Activated T-cell treated with anti-CD3 and anti-CD28 coated beads, Interleukin-2, amount 50 U/mL, for 72 hours (primary cell): Measurements from ENCODE around the gene YWHAQ. TPM values are rescaled to one million over a fixed set of nuclear protein-coding genes. Genes with fewer than 3 reads are reported as not detected.
"Not testable (repeated sequence)": the region's sequence is repeated elsewhere in the genome, so short reads cannot be mapped to it uniquely, and the experiment has no call there.

Experiments used
- ATAC-seq, 2 donors: fragments of 150-1000 bp; cut with Tn5 transposase; replicated peaks in 1 of 2; 2 replicates each; pipeline ENCODE4 v1.10.0; 2021; ENCODE audit warnings: moderate library complexity in 2 of 2, mild to moderate bottlenecking in 1 of 2
- DNase-seq, 2 donors: peaks; one replicate each; pipeline ENCODE4 v3.0.0; 2021 to 2022; ENCODE audit warnings: mixed read lengths in 1 of 2
- H3K27ac Mint-ChIP-seq: one replicate; pipeline ENCODE4 v1.8.0; 2022; ENCODE audit warnings: mild to moderate bottlenecking, moderate library complexity, mixed read lengths
- H3K27me3 Mint-ChIP-seq: one replicate; pipeline ENCODE4 v1.8.0; 2022; ENCODE audit warnings: low read depth, mixed read lengths
- H3K36me3 Mint-ChIP-seq, 2 donors: one replicate each; pipeline ENCODE4 v1.8.0; 2022; ENCODE audit warnings: mixed read lengths in 2 of 2, mild to moderate bottlenecking in 1 of 2; ENCODE audit not compliant: insufficient read depth in 2 of 2
- H3K4me1 Mint-ChIP-seq: one replicate; pipeline ENCODE4 v1.8.0; 2022; ENCODE audit warnings: low read depth, mixed read lengths
- H3K4me3 Mint-ChIP-seq, 2 donors: one replicate each; pipeline ENCODE4 v1.8.0; 2022; ENCODE audit warnings: mild to moderate bottlenecking in 2 of 2, mixed read lengths in 2 of 2, moderate library complexity in 2 of 2
- H3K9me3 Mint-ChIP-seq, 2 donors: one replicate each; pipeline ENCODE4 v1.8.0; 2022; ENCODE audit warnings: mixed read lengths in 2 of 2
- total RNA-seq, 2 donors: library from RNA; stranded (reverse); gene quantifications; one replicate each; pipeline ENCODE4 v1.2.3, GENCODE V29; 2022

Gene YWHAQ
- total RNA-seq, 2 donors from 2014 or later: 207 to 251 TPM

DNA sequence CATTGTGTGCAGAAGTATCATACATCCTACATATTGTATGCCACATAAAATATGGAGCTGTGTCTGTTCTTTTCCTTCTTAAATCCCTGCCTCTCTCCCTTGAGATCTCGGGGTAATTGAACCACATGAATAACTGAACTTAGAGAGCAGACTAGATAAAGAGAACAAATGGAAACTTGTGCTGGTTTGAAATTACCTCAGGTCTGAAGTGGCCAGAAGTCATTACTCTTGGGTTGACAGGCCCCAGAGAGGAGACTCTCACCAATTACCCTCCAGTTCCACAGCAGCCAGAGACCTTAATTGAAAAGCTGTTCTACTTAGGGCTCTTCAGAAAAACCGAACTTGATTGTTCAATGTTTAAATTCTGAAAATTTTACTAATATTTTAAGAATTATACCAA lies 70.2 kb downstream of the YWHAQ start:
- ATAC-seq (no peak), DNase-seq (no peak)
- no peaks in the 10 kb centered on the region for H3K9me3 Mint-ChIP-seq
- H3K27me3 Mint-ChIP-seq: no peaks in the 10 kb centered on the region
- no peak overlapping the region for H3K27ac Mint-ChIP-seq
- no peak overlapping the region for H3K4me3 Mint-ChIP-seq
- peaks cover 11% of the 10 kb centered on the region for H3K4me1 Mint-ChIP-seq
- peaks cover 2 to 5% of the 10 kb centered on the region in 2 donors for H3K36me3 Mint-ChIP-seq

DNA sequence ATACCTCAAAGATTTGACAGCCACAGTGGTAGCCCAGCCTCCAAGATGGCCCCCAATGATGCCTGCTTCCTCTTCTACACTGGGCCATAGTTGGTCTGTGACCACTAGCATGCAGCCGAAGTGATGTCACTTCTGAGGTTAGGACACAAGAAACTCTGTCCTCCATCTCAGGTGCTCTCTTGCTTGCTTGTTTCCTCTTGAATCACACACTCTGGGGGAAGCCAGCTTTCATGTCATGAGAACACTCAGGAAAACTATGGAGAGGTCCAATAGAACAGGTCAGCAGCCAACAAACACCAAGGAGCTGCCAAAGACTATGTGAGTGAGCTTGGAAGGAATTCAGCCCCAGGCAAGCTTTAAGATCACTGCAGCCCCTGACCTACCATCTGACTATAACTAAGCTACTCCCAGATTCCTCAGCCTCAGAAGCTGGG lies 71.8 kb downstream of the YWHAQ start:
- no peaks in the 10 kb centered on the region for H3K27me3 Mint-ChIP-seq
- peaks cover 16% of the 10 kb centered on the region for H3K4me1 Mint-ChIP-seq
- DNase-seq (no peak), ATAC-seq (no peak)
- no peak overlapping the region for H3K4me3 Mint-ChIP-seq
- no peaks in the 10 kb centered on the region for H3K9me3 Mint-ChIP-seq
- H3K36me3 Mint-ChIP-seq: peaks cover 4 to 8% of the 10 kb centered on the region in 2 donors
- H3K27ac Mint-ChIP-seq: no peak overlapping the region

DNA sequence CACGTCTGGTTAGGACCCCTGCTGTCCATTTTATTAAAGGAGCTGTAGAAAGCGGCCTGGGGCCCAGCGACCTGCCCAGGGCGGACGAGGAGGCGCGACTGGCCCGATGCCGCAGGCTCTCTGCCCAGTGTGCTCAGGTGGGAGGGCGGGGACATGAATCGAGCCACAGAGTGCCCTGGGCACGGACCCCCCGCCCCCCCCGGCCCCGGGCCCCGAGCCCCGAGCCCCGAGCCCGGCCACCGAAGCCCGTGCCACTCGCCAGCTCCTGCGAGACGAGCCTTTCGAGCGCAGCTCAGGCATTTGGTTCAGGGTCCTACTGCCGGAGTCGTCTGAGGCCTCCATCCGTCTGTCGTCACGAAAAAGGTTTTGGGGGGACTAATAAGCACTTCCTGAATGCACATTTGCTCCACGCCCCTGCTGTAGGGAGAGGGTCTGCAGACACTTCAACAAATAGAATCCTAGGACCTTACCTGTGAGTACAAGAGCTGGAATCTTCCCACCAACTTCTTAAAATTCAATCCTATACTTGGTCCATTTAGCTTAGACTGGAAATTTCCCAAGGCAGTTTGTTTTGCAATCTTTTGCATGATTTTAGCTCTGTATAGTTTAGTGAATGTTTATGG lies 74.6 kb downstream of the YWHAQ start:
- H3K27me3 Mint-ChIP-seq: no peaks in the 10 kb centered on the region
- no peaks in the 10 kb centered on the region for H3K9me3 Mint-ChIP-seq
- peaks cover 4 to 8% of the 10 kb centered on the region in 2 donors for H3K36me3 Mint-ChIP-seq
- peak overlapping the region; percentile 97 to 98 for H3K4me3 Mint-ChIP-seq
- peak overlapping the region; percentile 97 for H3K27ac Mint-ChIP-seq
- ATAC-seq (peak; percentile 2 to 31), DNase-seq (no peak)
- peaks cover 44% of the 10 kb centered on the region for H3K4me1 Mint-ChIP-seq

DNA sequence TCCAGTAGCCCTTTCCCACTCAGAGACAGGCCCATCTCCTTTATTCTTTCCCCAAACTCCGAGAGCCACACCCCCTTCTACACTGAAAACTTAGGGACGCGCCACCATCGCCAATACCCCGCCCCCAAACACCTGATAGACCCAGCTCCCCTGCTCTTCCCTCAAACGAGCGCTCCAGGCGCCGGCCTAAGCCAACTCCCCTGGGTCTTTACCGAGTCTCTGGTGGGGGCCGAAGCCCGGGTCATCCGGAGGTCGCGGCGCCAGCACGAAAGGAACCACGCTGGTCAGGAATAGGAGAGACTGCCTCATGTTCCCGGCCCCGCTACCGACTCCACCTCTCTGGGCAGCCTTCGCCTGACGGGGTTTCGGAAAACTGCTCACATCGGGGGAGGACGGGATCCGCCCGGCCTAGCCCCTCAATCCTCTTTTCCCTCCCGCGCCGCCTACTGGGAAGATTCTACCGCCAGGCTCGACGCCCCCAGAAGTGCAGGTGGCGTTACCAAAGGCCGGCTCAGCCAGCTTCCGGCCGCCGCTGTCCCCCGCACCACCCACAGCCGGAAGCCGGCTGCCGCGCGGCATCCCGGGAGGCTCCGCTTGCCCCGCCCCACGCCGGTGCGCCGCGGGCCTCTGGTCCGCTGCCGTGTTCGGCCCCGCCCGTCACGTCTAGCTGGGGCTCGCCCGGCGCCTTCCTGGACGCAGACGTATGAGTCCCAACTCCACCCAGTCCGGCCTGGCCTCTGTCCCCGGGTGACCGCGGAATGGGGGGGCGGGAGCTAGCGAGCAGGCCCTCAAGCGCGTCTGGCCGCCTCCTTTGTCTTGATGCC lies 75.3 kb downstream of the YWHAQ start, which contains the start of gene ADAM17:
TSS of gene ADAM17 (minus strand) at position 534 of the 824 bp plus-strand sequence. CDS start at position 309, 225 bp downstream.
- DNase-seq (peak; percentile 91 to 95), ATAC-seq (peak; percentile 89 to 94)
- H3K4me3 Mint-ChIP-seq: peak within 1 kb of the TSS; percentile 97 to 98
- peaks cover 4 to 8% of the 10 kb centered on the region in 2 donors for H3K36me3 Mint-ChIP-seq
- no peaks in the 10 kb centered on the region for H3K9me3 Mint-ChIP-seq
- peaks cover 49% of the 10 kb centered on the region for H3K4me1 Mint-ChIP-seq
- peak within 1 kb of the TSS; percentile 97 for H3K27ac Mint-ChIP-seq
- no peaks in the 10 kb centered on the region for H3K27me3 Mint-ChIP-seq

DNA sequence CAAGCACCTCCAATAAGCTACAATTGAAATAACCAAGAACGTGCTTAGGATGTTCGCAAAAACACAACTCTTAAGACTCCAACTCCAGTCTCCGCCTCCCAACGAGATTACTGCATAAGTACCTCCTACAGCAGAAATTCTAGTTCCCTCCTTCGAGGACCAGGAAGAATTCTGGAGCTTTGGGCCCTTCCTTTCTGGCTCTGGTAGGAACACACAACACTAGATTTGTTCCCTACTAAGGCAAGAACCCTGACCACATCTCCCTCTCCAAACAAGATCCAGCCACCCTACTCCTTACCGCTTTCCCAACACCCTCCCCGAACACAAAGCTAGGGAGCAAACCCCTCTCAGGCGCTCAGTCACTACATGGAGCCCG lies 75.9 kb downstream of the YWHAQ start:
- no peaks in the 10 kb centered on the region for H3K27me3 Mint-ChIP-seq
- DNase-seq: peak; percentile 32 to 38
- H3K27ac Mint-ChIP-seq: peak overlapping the region; percentile 93
- ATAC-seq: no peak
- H3K36me3 Mint-ChIP-seq: peaks cover 4 to 8% of the 10 kb centered on the region in 2 donors
- peak overlapping the region; percentile 97 to 98 for H3K4me3 Mint-ChIP-seq
- H3K9me3 Mint-ChIP-seq: no peaks in the 10 kb centered on the region
- peaks cover 50% of the 10 kb centered on the region for H3K4me1 Mint-ChIP-seq

DNA sequence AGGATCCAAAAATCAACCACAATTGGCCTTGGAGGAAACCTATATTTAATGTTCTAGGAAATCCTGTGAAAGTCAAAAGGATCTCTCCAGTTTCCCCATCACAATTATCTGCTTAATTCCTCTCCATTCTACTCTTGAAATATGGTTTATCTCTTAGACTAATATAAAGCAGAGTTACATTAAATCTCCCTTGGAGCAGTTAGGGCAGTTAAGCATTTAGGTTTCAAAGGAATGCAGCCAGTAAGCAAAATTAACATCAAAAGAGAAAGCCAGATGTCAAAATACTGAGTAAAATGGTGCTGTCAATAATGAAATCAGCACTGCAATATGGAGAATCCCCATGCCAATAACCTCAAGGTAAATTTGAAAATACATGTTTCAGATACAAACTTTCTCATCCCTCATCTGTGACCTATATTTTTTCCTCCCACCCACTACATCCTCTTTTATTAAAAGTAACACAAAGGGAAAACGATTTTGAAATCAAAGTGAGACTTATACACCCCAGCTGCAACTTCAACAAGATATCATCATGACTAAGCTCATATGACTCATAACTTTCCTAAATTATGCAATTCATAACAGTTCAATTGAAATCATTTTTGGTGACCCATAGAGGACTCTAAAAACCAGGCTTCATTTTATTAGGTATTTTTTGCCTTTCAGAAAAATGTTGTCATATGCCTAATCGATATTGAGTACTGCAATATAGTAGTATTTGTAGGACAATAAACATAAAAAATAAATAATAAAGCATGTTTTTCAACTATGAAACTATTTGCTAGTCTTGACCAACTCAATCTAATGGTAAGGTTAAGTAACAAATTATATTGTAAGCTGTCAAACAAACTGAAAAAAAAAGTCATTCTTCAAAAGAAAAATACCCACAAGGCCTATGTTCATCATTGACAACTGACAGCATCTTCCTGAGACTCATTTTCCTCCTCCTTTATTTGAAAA lies 78.3 kb downstream of the YWHAQ start:
- Mint-ChIP-seq H3K4me3 (peak overlapping the region; percentile 97 to 98), H3K27ac (peak overlapping the region; percentile 88), H3K36me3 (peaks cover 4 to 7% of the 10 kb centered on the region in 2 donors), H3K9me3 (no peaks in the 10 kb centered on the region), H3K27me3 (no peaks in the 10 kb centered on the region), H3K4me1 (peaks cover 67% of the 10 kb centered on the region)
- DNase-seq: no peak
- ATAC-seq: peak; percentile 30 to 36

DNA sequence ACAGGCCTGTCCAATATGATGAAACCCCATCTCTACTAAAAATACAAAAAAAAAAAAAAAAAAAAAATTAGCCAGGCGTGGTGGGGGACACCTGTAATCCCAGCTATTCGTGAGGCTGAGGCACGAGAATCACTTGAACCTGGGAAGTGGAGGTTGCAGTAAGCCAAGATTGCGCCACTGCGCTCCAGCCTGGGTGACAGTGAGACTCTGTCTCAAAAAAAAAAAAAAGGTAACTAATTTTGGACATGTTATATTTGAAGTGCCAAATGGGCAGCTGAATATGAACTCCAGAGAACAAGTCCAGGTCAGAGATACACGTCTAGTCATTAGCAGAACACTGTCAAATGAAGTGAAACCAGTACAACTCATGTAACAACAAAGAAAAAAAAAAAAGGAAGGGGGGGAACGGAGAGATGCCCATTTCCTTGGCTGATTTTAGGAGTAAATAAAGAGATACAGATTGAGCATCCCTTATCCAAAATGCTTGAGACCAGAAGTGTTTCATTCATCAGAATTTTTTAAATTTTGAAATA lies 79.9 kb downstream of the YWHAQ start:
- not testable (repeated sequence) for H3K36me3 Mint-ChIP-seq, H3K27me3 Mint-ChIP-seq, DNase-seq, ATAC-seq, H3K9me3 Mint-ChIP-seq
- peak overlapping the region in 1 of 2 donors; percentile 64 for H3K4me3 Mint-ChIP-seq
- peaks cover 78% of the 10 kb centered on the region for H3K4me1 Mint-ChIP-seq
- H3K27ac Mint-ChIP-seq: peak overlapping the region; percentile 24

DNA sequence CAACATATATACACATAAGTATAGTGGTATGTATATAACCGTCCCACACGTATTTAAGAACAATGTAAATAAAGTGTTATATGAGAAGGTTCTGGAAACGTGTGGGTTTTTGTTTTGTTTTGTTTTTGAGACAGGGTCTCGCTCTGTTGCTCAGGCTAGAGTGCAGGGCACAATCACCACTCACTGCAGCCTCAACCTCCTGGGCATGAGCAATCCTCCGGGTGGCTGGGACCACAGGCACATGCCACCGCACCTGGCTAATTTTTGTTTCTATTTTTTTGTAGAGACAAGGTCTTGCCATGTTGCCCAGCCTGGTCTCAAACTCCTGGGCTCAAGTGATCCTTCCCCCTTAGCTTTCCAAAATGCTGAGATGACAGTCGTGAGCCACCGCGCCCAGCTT lies 81.4 kb downstream of the YWHAQ start:
- H3K27ac Mint-ChIP-seq: no peak overlapping the region
- DNase-seq: no peak
- H3K36me3 Mint-ChIP-seq: no peaks in the 10 kb centered on the region
- no peaks in the 10 kb centered on the region for H3K27me3 Mint-ChIP-seq
- ATAC-seq: no peak
- peaks cover 86% of the 10 kb centered on the region for H3K4me1 Mint-ChIP-seq
- H3K4me3 Mint-ChIP-seq: peak overlapping the region in 1 of 2 donors; percentile 36
- H3K9me3 Mint-ChIP-seq: no peaks in the 10 kb centered on the region

DNA sequence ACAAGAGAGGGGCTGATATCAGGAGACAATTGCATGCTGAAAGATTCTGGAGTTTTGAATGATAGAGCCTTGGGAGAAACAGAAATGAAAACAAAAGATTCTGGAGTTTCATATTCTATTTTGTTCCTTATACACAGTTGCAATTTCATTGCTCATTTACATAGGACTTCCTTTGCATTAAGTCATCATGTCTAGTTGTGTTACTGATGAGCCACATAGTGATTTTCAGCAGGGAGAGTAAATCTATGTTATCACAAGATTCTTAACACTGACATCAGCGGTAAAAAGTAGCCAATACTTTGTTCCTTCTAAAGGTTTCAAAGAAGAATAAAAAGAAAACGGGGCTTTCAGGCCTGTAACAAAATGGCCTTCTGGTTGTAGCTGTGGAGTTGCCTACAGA lies 82.3 kb downstream of the YWHAQ start:
- H3K27me3 Mint-ChIP-seq: no peaks in the 10 kb centered on the region
- H3K9me3 Mint-ChIP-seq: no peaks in the 10 kb centered on the region
- no peaks in the 10 kb centered on the region for H3K36me3 Mint-ChIP-seq
- DNase-seq (no peak), ATAC-seq (peak; percentile 65 to 66)
- H3K27ac Mint-ChIP-seq: peak overlapping the region; percentile 57
- H3K4me1 Mint-ChIP-seq: peaks cover 86% of the 10 kb centered on the region
- peak overlapping the region; percentile 60 to 84 for H3K4me3 Mint-ChIP-seq

DNA sequence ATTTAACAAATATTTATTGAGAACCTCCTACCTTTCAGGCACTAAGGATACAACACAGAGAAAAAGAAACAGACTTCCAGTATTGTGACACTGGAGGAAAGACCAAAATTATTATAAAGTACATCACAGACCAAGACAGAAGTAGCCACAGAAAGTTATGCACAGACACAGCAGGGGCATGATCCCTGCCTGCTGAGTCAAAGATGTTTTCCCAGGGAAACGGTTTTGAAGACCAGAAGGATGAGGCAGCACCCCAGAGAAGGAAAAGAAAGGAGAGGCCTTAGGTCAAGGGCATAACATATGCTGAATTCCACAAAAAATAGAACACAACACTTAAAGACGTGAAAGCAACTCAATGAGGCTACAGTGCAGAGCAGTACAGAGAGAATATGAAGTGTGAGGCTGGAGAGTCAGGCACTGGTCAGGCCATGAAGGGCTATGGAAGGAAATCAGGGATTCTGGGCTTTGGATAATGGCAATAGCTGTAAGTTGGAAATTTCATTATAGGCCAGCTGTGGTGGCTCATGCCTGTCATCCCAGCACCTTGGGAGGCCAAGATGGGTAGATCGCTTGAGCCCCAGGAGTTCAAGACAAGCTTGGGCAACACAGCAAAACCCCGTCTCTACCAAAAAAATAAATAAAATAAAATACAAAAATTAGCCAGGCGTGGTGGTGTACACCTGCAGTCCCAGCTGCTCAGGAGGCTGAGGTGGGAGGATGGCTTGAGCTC lies 83.4 kb downstream of the YWHAQ start:
- ATAC-seq: no peak
- no peak for DNase-seq
- Mint-ChIP-seq H3K27me3 (no peaks in the 10 kb centered on the region), H3K4me3 (peak overlapping the region; percentile 60 to 84), H3K27ac (no peak overlapping the region), H3K9me3 (no peaks in the 10 kb centered on the region), H3K36me3 (no peaks in the 10 kb centered on the region), H3K4me1 (peaks cover 82% of the 10 kb centered on the region)

DNA sequence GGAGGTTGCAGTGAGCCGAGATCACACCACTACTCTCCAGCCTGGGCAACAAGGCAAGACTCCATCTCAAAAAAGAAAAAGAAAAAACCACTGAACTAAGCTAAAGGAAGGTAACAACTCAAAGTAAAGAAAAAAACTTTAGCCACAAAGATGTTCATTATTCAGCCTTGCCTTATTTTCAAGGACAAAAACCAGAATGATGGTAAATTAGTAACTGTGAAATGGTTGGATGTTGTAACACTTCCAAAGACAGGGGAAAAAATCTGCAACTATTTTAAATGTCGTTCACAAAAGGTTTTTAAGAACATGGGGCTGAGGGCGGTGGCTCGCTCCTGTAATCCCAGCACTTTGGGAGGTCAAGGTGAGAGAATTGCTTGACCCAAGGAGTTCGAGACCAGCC lies 85.3 kb downstream of the YWHAQ start:
- DNase-seq: no peak
- peaks cover 0 to 1% of the 10 kb centered on the region in 2 donors for H3K36me3 Mint-ChIP-seq
- no peak for ATAC-seq
- H3K27me3 Mint-ChIP-seq: no peaks in the 10 kb centered on the region
- H3K9me3 Mint-ChIP-seq: no peaks in the 10 kb centered on the region
- H3K4me1 Mint-ChIP-seq: peaks cover 65% of the 10 kb centered on the region
- H3K27ac Mint-ChIP-seq: no peak overlapping the region
- no peak overlapping the region for H3K4me3 Mint-ChIP-seq

DNA sequence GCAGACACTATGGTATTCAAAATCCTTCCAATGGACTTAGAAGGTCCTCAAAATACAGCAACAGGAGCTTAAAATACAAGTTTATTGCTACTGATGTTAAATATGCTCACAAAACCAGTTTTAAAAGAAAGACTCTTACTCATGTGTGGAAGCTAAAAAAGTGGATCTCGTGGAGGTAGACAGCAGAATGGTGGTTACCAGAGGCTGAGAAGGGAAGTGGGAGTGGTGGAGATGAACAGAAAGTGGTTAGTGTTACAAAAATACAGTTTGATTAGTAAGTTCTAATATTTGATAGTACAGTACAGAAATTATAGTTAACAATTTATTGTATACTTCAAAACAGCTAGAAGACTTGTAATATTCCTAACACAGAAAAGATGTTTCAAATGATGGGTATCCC lies 87.2 kb downstream of the YWHAQ start:
- DNase-seq (no peak), ATAC-seq (no peak)
- H3K9me3 Mint-ChIP-seq: no peaks in the 10 kb centered on the region
- peaks cover 64% of the 10 kb centered on the region for H3K4me1 Mint-ChIP-seq
- no peaks in the 10 kb centered on the region for H3K27me3 Mint-ChIP-seq
- H3K27ac Mint-ChIP-seq: no peak overlapping the region
- H3K36me3 Mint-ChIP-seq: peaks cover 0 to 1% of the 10 kb centered on the region in 2 donors
- H3K4me3 Mint-ChIP-seq: peak overlapping the region in 1 of 2 donors; percentile 32
